CD4-positive, CD25-positive, alpha-beta regulatory T cell (primary cell): ENCODE data around the gene AURKA. TPM values are rescaled to one million over a fixed set of nuclear protein-coding genes. Genes with fewer than 3 reads are reported as not detected.
"Not testable (repeated sequence)": the region's sequence is repeated elsewhere in the genome, so short reads cannot be mapped to it uniquely, and the experiment has no call there.

Experiments used
- ATAC-seq, 2 donors: fragments of 150-1000 bp; cut with Tn5 transposase; one replicate each; pipeline ENCODE4 v1.10.0; 2021; ENCODE audit warnings: low read depth in 2 of 2, moderate number of reproducible peaks in 2 of 2, moderate library complexity in 1 of 2
- DNase-seq, 3 donors: peaks; one replicate each; pipeline versions ENCODE4 v3.0.0 to v3.0.0-alpha.2; 2012 to 2022; ENCODE audit warnings: mixed read lengths in 1 of 3
- H3K27ac ChIP-seq: one replicate; pipeline ENCODE4 v1.7.0; 2013; ENCODE audit warnings: mild to moderate bottlenecking, low read length; ENCODE audit not compliant: insufficient read depth, poor library complexity, severe bottlenecking
- H3K27me3 ChIP-seq: one replicate; pipeline ENCODE4 v1.7.0; 2013; ENCODE audit warnings: low read length; ENCODE audit not compliant: control insufficient read depth, insufficient read depth
- H3K36me3 ChIP-seq: one replicate; pipeline ENCODE4 v1.7.0; 2013; ENCODE audit warnings: mild to moderate bottlenecking, low read length, moderate library complexity; ENCODE audit not compliant: control insufficient read depth, insufficient read depth
- H3K4me1 ChIP-seq: 2 replicates; pipeline ENCODE4 v1.7.0; 2013; ENCODE audit warnings: mild to moderate bottlenecking, low read length; ENCODE audit not compliant: insufficient read depth, control insufficient read depth, poor library complexity, severe bottlenecking
- H3K4me3 ChIP-seq: one replicate; pipeline ENCODE4 v1.7.0; 2013; ENCODE audit warnings: low read depth, mild to moderate bottlenecking, low read length, moderate library complexity
- H3K9me3 ChIP-seq, 2 experiments: 1 replicate in 1 of 2; 2 replicates in 1 of 2; pipeline ENCODE4 v1.7.0; 2013; ENCODE audit warnings: low read length in 2 of 2, mild to moderate bottlenecking in 1 of 2, moderate library complexity in 1 of 2; ENCODE audit not compliant: control insufficient read depth in 2 of 2
- H3K27ac Mint-ChIP-seq, 3 donors: one replicate each; pipeline ENCODE4 v1.8.0; 2020 to 2022; ENCODE audit warnings: mild to moderate bottlenecking in 3 of 3, mixed read lengths in 3 of 3, moderate library complexity in 2 of 3
- H3K27me3 Mint-ChIP-seq: one replicate; pipeline ENCODE4 v1.8.0; 2022; ENCODE audit warnings: mild to moderate bottlenecking, mixed read lengths
- H3K36me3 Mint-ChIP-seq: one replicate; pipeline ENCODE4 v1.8.0; 2020; ENCODE audit warnings: mixed read lengths
- H3K4me1 Mint-ChIP-seq, 4 donors: one replicate each; pipeline ENCODE4 v1.8.0; 2020 to 2022; ENCODE audit warnings: mixed read lengths in 4 of 4, mild to moderate bottlenecking in 1 of 4
- H3K4me3 Mint-ChIP-seq, 4 donors: one replicate each; pipeline ENCODE4 v1.8.0; 2020 to 2022; ENCODE audit warnings: mild to moderate bottlenecking in 4 of 4, mixed read lengths in 4 of 4, moderate library complexity in 3 of 4
- H3K9me3 Mint-ChIP-seq, 7 donors: one replicate each; pipeline ENCODE4 v1.8.0; 2020 to 2022; ENCODE audit warnings: mixed read lengths in 7 of 7, mild to moderate bottlenecking in 3 of 7, moderate library complexity in 2 of 7
- polyA plus RNA-seq, 4 donors: library from polyadenylated mRNA; unstranded; fragments of 300-500 nt; fragmentation: Illumina TruSeq; gene quantifications; one replicate each; pipeline ENCODE4 v1.2.3, GENCODE V29; 2021
- total RNA-seq: library from RNA; stranded (reverse); gene quantifications from one replicate; pipeline ENCODE4 v1.2.3, GENCODE V29; 2022

AURKA gene
- total and polyA plus RNA-seq, 5 donors from 2014 or later: 2.1 to 4.2 (median 3.6) TPM

DNA sequence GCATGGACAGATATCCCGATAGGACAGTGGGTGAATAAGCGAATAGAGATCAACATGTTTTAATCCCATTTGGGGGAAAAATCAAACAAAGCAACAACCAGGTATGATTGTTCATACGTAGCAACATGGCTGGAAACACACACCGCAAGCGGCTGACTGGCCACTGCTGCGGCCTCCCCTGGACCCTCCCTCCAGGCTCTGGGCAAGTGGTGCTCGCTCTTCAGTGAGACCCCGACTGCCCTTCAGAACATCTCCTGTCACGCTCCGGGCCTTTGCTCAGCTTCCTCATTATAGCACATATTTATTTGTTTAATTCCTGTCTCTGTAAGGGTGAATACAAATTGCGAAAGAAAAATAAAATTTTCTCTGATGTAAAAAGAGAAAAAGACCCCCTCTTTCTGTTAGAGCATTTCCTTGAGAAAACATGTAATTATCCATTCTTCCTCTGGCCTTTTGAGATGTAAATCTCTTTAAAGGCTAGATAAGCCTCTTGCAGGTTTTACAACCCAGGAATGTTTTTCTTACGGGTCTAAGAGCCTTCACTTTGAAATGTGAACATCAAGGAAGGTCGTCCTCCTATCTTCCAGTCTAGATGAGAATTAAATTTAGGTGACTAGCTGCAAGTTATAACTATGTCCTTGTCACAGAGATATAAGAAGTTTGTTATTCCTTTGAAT is 44.2 kb downstream of the AURKA start:
- peak overlapping the region in 1 of 3 donors; percentile 52 for H3K27ac Mint-ChIP-seq
- peaks cover 24% of the 10 kb centered on the region for H3K27me3 Mint-ChIP-seq
- Histone ChIP-seq H3K9me3 (no peaks in the 10 kb centered on the region), H3K36me3 (no peaks in the 10 kb centered on the region), H3K27ac (no peak overlapping the region), H3K4me1 (peaks cover 5% of the 10 kb centered on the region), H3K4me3 (no peak overlapping the region), H3K27me3 (peaks cover 12% of the 10 kb centered on the region)
- no peaks in the 10 kb centered on the region for H3K9me3 Mint-ChIP-seq
- no peak overlapping the region for H3K4me3 Mint-ChIP-seq
- DNase-seq (no peak), ATAC-seq (no peak)
- H3K36me3 Mint-ChIP-seq: no peaks in the 10 kb centered on the region
- H3K4me1 Mint-ChIP-seq: peaks cover 0 to 14% (median 3%) of the 10 kb centered on the region in 4 donors

DNA sequence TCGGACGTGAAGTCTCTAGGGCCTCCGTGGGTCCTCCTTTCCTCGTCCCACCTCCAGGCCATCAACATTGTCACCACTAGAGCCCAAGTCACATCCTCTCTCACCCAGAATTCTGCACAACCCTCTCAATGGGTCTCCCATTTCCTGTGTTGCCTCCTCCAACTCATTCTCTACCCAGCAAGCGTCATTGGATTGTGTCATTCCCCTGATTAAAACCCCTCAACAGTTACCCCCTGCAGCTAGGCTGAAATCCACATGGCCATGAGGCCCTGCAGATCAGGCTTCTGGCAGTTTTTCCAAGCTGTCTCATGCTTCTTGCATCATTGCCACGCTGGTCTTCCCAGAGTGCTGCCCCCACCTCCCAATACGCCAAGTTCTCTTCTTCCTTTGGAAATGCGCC is 46.1 kb downstream of the AURKA start:
- H3K4me3 ChIP-seq: no peak overlapping the region
- no peak for ATAC-seq
- Mint-ChIP-seq H3K9me3 (no peaks in the 10 kb centered on the region), H3K4me1 (peaks cover 0 to 14% (median 3%) of the 10 kb centered on the region in 4 donors), H3K36me3 (no peaks in the 10 kb centered on the region), H3K27me3 (peaks cover 39% of the 10 kb centered on the region), H3K4me3 (no peak overlapping the region), H3K27ac (no peak overlapping the region)
- peaks cover 5% of the 10 kb centered on the region for H3K4me1 ChIP-seq
- peaks cover 13% of the 10 kb centered on the region for H3K27me3 ChIP-seq
- no peaks in the 10 kb centered on the region for H3K36me3 ChIP-seq
- DNase-seq: no peak
- H3K9me3 ChIP-seq: no peaks in the 10 kb centered on the region
- H3K27ac ChIP-seq: no peak overlapping the region

DNA sequence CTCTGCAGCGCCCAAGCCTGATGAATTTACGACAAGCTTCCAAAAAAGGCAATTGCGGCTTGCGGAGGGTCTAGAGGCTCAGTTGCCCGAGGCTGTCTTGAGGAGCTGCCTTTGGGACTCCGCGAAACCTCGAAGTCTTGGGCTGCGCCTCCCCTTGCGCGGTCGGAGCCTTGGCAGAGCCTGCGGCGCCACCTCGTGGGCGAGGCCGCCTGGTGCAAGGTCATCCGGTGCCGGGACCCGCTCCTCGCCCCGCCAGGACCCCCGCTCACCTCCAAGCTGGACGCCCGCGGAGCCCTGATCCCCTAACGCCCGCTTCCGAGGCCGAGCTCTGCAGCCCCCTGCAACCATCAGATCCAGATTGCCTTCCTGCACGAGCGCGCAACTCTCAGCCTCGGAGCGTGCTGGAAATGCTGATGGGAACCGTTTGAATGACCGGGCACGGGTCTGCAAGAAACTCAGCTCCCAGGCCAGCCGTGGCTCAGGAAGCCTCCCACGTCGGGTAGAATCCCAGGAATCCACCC is 48.1 kb downstream of the AURKA start:
- Mint-ChIP-seq H3K4me1 (peaks cover 0 to 14% (median 3%) of the 10 kb centered on the region in 4 donors), H3K27me3 (peaks cover 59% of the 10 kb centered on the region), H3K4me3 (peak overlapping the region in 1 of 4 donors; percentile 41), H3K9me3 (peaks cover 0 to 4% (median 0%) of the 10 kb centered on the region in 7 donors), H3K36me3 (no peaks in the 10 kb centered on the region), H3K27ac (no peak overlapping the region)
- Histone ChIP-seq H3K36me3 (no peaks in the 10 kb centered on the region), H3K27me3 (peaks cover 13% of the 10 kb centered on the region), H3K9me3 (no peaks in the 10 kb centered on the region), H3K27ac (no peak overlapping the region), H3K4me1 (peaks cover 5% of the 10 kb centered on the region), H3K4me3 (no peak overlapping the region)
- DNase-seq: peak in 1 of 3 donors; percentile 40
- peak in 1 of 2 donors; percentile 34 for ATAC-seq

DNA sequence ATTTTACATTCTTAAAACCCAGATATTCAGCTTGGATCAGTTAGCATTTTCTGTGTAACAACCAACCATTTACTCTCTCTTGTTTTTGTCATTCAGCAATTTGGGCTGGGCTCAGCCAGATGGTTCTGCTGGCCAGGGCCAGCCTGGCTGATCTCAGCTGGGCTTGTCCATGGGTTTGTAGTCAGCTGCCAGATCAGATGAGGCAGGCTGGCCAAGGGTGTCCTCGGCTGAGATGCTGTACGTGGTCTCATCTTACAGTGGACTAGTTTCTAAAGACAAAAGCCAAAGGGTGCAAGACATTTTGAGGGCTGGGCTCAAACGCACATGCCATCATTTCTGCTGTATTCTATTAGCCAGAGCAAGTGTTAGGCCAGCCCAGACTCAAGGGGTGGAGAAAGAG is 49.2 kb downstream of the AURKA start:
- Mint-ChIP-seq H3K4me3 (no peak overlapping the region), H3K36me3 (no peaks in the 10 kb centered on the region), H3K27me3 (peaks cover 53% of the 10 kb centered on the region), H3K4me1 (peaks cover 0 to 7% (median 2%) of the 10 kb centered on the region in 4 donors), H3K27ac (peak overlapping the region in 1 of 3 donors; percentile 33), H3K9me3 (peaks cover 0 to 4% (median 0%) of the 10 kb centered on the region in 7 donors)
- Histone ChIP-seq H3K9me3 (no peaks in the 10 kb centered on the region), H3K4me1 (peaks cover 5% of the 10 kb centered on the region), H3K27ac (no peak overlapping the region), H3K4me3 (no peak overlapping the region), H3K36me3 (no peaks in the 10 kb centered on the region), H3K27me3 (peaks cover 10% of the 10 kb centered on the region)
- DNase-seq: no peak
- no peak for ATAC-seq

DNA sequence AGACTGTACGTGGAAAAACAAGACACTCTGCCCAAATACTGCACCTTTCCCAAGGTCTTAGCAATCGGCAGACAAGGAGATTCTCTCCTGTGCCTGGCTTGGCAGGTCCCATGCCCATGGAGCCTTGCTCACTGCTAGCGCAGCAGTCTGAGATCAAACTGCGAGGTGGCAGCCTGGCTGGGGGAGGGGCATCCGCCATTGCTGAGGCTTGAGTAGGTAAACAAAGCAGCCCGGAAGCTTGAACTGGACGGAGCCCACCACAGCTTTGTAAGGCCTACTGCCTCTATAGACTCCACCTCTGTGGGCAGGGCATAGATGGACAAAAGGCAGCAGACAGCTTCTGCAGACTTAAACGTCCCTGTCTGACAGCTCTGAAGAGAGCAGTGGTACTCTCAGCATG is 55.3 kb downstream of the AURKA start:
- not testable (repeated sequence) for H3K9me3 ChIP-seq, H3K4me1 Mint-ChIP-seq, H3K4me3 Mint-ChIP-seq, ATAC-seq, H3K36me3 Mint-ChIP-seq, H3K27ac Mint-ChIP-seq, DNase-seq, H3K4me3 ChIP-seq, H3K36me3 ChIP-seq, H3K4me1 ChIP-seq, H3K27me3 ChIP-seq, H3K9me3 Mint-ChIP-seq, H3K27ac ChIP-seq
- peaks cover 41% of the 10 kb centered on the region for H3K27me3 Mint-ChIP-seq

DNA sequence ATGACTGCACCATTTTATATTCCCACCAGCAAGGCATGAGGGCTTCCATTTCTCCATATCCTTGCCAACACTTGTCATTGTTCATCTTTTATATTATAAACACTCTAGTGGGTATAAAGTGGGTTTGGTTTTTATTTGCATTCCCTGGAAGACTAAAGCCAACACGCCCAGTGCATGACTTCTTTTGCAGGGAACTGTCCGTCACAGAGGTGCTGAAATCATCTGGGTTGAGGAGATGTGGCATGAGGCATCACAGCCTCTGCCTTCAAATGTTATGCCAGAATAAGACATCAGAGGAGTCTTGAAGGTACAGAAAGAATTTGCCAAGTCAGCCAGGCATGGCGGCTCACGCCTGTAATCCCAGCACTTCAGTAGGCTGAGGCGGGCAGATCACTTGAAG is 63.2 kb downstream of the AURKA start:
- Mint-ChIP-seq H3K36me3 (no peaks in the 10 kb centered on the region), H3K27me3 (peaks cover 12% of the 10 kb centered on the region), H3K9me3 (peaks cover 0 to 5% (median 0%) of the 10 kb centered on the region in 7 donors), H3K4me3 (no peak overlapping the region), H3K27ac (no peak overlapping the region), H3K4me1 (no peaks in the 10 kb centered on the region)
- no peak overlapping the region for H3K4me3 ChIP-seq
- H3K36me3 ChIP-seq: no peaks in the 10 kb centered on the region
- DNase-seq: no peak
- H3K27ac ChIP-seq: no peak overlapping the region
- no peaks in the 10 kb centered on the region for H3K4me1 ChIP-seq
- no peak for ATAC-seq
- H3K9me3 ChIP-seq: no peaks in the 10 kb centered on the region
- peaks cover 2% of the 10 kb centered on the region for H3K27me3 ChIP-seq

DNA sequence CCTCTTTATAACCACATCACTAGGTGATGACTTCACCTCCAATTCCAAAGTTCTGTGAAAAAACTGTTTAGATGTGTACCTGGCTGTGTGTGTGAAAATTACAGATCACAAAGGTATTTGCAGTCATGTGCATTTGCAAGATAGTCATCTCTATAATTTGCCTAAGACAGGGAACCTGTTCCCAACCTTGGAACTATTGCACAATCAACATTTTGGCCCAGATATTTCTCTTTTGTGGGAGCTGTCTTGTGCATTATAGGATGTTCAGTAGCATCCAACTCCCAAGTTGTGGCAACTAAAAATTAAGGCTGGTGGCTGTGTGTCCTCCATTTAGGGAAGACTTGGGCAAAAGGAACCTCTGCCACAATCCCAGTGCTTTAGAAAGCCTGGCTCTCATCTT is 67.2 kb downstream of the AURKA start:
- H3K4me3 Mint-ChIP-seq: no peak overlapping the region
- peaks cover 5% of the 10 kb centered on the region for H3K27me3 Mint-ChIP-seq
- H3K27me3 ChIP-seq: peaks cover 2% of the 10 kb centered on the region
- H3K27ac ChIP-seq: no peak overlapping the region
- H3K27ac Mint-ChIP-seq: no peak overlapping the region
- DNase-seq (no peak), ATAC-seq (no peak)
- peaks cover 0 to 3% (median 0%) of the 10 kb centered on the region in 7 donors for H3K9me3 Mint-ChIP-seq
- H3K36me3 ChIP-seq: no peaks in the 10 kb centered on the region
- H3K36me3 Mint-ChIP-seq: no peaks in the 10 kb centered on the region
- no peaks in the 10 kb centered on the region for H3K4me1 ChIP-seq
- H3K9me3 ChIP-seq: no peaks in the 10 kb centered on the region
- no peaks in the 10 kb centered on the region for H3K4me1 Mint-ChIP-seq
- H3K4me3 ChIP-seq: no peak overlapping the region

DNA sequence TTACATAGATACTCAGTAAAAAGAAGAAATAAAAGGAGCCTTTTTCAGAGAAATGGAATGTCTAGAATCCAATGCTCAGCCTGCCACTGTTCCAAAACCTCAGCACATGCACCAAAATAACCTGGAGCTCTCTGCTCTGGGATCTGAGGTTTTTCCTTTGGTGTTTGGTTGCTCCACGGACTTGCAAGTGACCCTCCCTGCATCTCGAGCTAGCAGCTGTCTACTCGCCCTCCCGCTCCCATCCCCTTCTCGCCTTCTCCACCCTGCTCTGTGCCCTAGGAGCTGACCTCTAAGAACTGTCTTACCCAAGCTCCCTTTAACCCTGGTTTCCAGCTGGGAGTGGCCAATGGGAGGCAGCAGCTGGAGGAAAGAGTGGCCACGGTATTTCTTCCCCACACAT is 68.4 kb downstream of the AURKA start:
- no peaks in the 10 kb centered on the region for H3K36me3 Mint-ChIP-seq
- no peaks in the 10 kb centered on the region for H3K4me1 Mint-ChIP-seq
- DNase-seq: no peak
- peaks cover 12% of the 10 kb centered on the region for H3K27me3 Mint-ChIP-seq
- H3K9me3 Mint-ChIP-seq: no peaks in the 10 kb centered on the region
- ATAC-seq: no peak
- Histone ChIP-seq H3K27ac (no peak overlapping the region), H3K9me3 (no peaks in the 10 kb centered on the region), H3K4me3 (no peak overlapping the region), H3K27me3 (peaks cover 2% of the 10 kb centered on the region), H3K4me1 (no peaks in the 10 kb centered on the region), H3K36me3 (no peaks in the 10 kb centered on the region)
- no peak overlapping the region for H3K27ac Mint-ChIP-seq
- H3K4me3 Mint-ChIP-seq: no peak overlapping the region
